Upper lobe of right lung (tissue), 1 donor: ENCODE results near the gene KRT71. TPM values are rescaled to one million over a fixed set of nuclear protein-coding genes. Genes with fewer than 3 reads are reported as not detected.

Experiments used
- ATAC-seq: fragments of 200-7000 bp; cut with Tn5 transposase; one replicate; pipeline ENCODE4 v1.9.1; 2020; ENCODE audit warnings: mild to moderate bottlenecking, moderate library complexity
- DNase-seq: peaks from one replicate; pipeline ENCODE4 v3.0.0-alpha.2; 2020
- H3K27ac ChIP-seq: fragments of 200-600 bp; one replicate; pipeline ENCODE4 v1.8.0; 2022
- H3K27me3 ChIP-seq: fragments of 200-600 bp; one replicate; pipeline ENCODE4 v1.8.0; 2022; ENCODE audit warnings: mild to moderate bottlenecking
- H3K36me3 ChIP-seq: fragments of 200-600 bp; one replicate; pipeline ENCODE4 v1.8.0; 2022
- H3K4me1 ChIP-seq: fragments of 200-600 bp; one replicate; pipeline ENCODE4 v1.8.0; 2022
- H3K4me3 ChIP-seq: fragments of 200-600 bp; one replicate; pipeline ENCODE4 v1.8.0; 2022; ENCODE audit warnings: mild to moderate bottlenecking
- H3K9me3 ChIP-seq: fragments of 200-600 bp; one replicate; pipeline ENCODE4 v1.8.0; 2022
- intact Hi-C: fragments of 100-400 bp; cut with DNase I; formaldehyde crosslinking; loops from one replicate; pipeline ENCODE4 v1.11.0; 2022
- total RNA-seq: library from RNA; stranded (reverse); fragmentation: NEBNext Ultra II Directional; extraction: Animal tissue kit (Norgen Biotek cat#: 25700); gene quantifications from one replicate; pipeline ENCODE4 v1.2.1, GENCODE V29; 2021
- TF ChIP-seq, protein P1 (sequence below): fragments of 200-600 bp; IDR thresholded peaks from one replicate; pipeline ENCODE4 v1.8.0; 2022; ENCODE audit warnings: antibody characterized with exemption
- donor health status: DM: no; HTN: yes; CAD: no; lungs with severe emphysema.

Gene KRT71
- total RNA-seq, 1 donor from 2014 or later, result not detected

DNA sequence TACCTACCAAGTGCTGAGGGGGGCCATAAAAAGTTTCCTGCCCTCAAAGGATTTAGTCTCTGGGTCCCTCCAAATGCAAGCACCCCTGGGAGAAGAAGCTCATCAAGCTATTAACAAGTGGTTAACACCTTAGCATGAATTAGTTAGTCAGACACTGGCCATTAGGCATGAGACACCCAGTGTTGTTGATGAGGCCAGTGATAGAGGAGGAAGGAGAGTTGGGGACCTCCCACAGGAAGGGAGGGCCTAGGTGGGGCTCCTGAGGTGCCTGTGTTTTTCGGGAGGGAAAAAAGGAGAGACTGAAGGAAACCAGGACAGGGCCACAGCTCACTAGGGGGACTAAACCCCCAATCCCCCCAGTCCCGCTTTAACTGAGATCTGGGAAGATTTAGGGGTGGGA is 4.5 kb upstream of the KRT71 start:
- TF ChIP-seq, protein P1, sequence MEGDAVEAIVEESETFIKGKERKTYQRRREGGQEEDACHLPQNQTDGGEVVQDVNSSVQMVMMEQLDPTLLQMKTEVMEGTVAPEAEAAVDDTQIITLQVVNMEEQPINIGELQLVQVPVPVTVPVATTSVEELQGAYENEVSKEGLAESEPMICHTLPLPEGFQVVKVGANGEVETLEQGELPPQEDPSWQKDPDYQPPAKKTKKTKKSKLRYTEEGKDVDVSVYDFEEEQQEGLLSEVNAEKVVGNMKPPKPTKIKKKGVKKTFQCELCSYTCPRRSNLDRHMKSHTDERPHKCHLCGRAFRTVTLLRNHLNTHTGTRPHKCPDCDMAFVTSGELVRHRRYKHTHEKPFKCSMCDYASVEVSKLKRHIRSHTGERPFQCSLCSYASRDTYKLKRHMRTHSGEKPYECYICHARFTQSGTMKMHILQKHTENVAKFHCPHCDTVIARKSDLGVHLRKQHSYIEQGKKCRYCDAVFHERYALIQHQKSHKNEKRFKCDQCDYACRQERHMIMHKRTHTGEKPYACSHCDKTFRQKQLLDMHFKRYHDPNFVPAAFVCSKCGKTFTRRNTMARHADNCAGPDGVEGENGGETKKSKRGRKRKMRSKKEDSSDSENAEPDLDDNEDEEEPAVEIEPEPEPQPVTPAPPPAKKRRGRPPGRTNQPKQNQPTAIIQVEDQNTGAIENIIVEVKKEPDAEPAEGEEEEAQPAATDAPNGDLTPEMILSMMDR, result no peak
- Histone ChIP-seq H3K27me3 (peaks cover 37% of the 10 kb centered on the region), H3K9me3 (no peaks in the 10 kb centered on the region), H3K36me3 (no peaks in the 10 kb centered on the region), H3K4me1 (no peaks in the 10 kb centered on the region), H3K4me3 (no peak overlapping the region), H3K27ac (no peak overlapping the region)
- intact Hi-C loops, result no loop called here
- ATAC-seq, result no peak
- DNase-seq, result no peak

DNA sequence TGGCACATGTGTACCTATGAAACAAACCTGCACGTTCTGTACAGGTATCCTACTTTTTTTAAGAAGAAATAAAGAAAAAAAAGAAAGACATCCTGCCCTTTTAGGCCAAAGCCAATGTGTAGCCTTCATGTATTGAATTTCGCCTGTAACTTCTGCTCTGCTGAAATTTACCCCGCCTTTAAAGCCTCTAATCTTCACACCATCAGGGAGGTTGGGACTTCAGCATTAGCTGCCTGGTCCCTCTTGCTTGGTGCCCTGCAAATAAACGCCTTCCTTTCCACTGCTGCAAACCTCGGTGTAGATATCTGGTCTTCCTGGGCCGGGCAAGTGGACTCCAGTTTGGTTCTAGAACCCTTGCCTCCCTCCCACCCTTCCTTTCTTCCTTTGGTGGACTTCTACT is 2.6 kb upstream of the KRT71 start:
- intact Hi-C loops, result no loop called here
- Histone ChIP-seq H3K27ac (no peak overlapping the region), H3K9me3 (no peaks in the 10 kb centered on the region), H3K36me3 (no peaks in the 10 kb centered on the region), H3K4me3 (no peak overlapping the region), H3K27me3 (peaks cover 28% of the 10 kb centered on the region), H3K4me1 (no peaks in the 10 kb centered on the region)
- DNase-seq, result no peak
- ATAC-seq, result no peak
- TF ChIP-seq, protein P1, result no peak

DNA sequence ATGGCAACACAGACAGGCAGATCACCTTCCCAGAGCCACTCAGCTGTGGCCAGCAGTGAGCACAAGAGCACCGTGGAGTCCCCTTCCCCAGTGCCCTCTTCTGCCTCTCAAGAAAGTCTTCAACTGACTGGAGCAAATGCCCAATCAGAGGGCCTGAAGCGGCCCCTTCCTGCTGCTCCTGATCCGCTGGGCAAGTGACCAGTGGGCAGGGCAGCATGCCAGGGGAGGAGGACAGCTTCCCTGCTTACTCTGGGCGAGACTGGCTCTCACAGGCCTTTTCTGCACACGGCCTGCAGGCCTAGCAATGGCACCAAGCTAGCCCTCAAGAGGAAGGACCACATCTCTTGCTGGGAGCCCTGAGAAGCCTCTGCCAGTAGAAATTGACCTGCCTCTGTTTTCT is 890 bp downstream of the KRT71 start:
- TF ChIP-seq, protein P1, result no peak
- Histone ChIP-seq H3K27ac (no peak overlapping the region), H3K9me3 (no peaks in the 10 kb centered on the region), H3K27me3 (peaks cover 7% of the 10 kb centered on the region), H3K4me1 (no peaks in the 10 kb centered on the region), H3K36me3 (no peaks in the 10 kb centered on the region), H3K4me3 (no peak overlapping the region)
- ATAC-seq (no peak), DNase-seq (no peak)
- intact Hi-C loops, result no loop called here

DNA sequence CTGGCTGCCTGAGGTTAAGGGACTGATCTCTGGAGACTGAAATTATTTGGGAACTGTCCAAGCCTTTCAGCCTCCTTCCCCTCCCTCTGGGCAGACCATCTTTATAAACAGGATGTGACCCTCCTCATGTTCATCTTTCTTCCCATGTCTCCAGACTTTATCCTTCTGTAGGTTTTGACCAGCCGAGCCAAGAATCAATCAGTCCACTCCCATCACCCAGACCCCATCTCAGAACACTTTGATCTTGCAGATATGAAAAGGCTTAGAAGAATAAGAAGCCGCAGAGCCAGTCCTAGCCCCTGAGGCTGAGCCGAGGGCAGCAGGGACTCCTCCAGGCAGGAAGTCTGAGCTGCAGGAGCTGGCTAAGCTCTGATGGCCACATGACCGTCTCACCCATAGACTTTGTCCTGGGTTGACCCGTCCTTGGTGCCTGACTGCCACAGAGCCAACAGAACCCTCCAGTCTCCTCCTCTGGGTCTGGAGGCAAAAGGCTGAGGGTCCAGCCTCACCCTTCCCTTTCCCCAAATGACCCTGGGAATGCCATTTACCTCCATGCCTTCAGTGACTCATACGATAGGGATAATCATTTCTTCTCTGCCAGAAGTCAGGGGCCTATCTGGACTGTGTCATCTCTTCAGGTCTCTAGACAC is 1.6 kb downstream of the KRT71 start:
- no peak for ATAC-seq
- H3K27ac ChIP-seq, result no peak overlapping the region
- intact Hi-C loops, result no loop called here
- no peaks in the 10 kb centered on the region for H3K4me1 ChIP-seq
- no peak overlapping the region for H3K4me3 ChIP-seq
- H3K27me3 ChIP-seq, result peaks cover under 1% of the 10 kb centered on the region
- no peaks in the 10 kb centered on the region for H3K36me3 ChIP-seq
- no peak for DNase-seq
- TF ChIP-seq, protein P1, result no peak
- H3K9me3 ChIP-seq, result no peaks in the 10 kb centered on the region

DNA sequence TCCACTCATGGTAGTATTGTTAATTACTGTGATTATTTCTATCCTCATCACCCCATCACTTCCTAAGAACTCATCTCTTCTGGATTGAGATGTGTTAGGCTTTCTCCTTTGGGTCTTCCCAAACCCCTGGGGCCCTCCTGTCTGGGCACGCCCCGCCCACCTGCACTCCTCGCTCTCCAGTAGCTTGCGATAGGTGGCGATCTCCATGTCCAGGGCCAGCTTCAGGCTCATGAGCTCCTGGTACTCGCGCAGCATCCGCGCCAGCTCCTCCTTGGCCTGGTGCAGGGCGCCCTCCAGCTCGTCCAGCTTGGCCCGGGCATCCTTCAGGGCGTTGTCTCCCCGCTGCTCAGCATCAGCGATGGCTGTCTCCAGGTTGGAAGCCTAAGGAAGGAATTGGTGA is 6.8 kb downstream of the KRT71 start:
- Histone ChIP-seq H3K4me1 (no peaks in the 10 kb centered on the region), H3K36me3 (no peaks in the 10 kb centered on the region), H3K27ac (no peak overlapping the region), H3K4me3 (no peak overlapping the region), H3K9me3 (no peaks in the 10 kb centered on the region), H3K27me3 (no peaks in the 10 kb centered on the region)
- ATAC-seq (no peak), DNase-seq (no peak)
- intact Hi-C loops, result no loop called here
- TF ChIP-seq, protein P1, result no peak
